CD4-positive, CD25-positive, alpha-beta regulatory T cell (primary cell): Measurements from ENCODE around the gene LYRM4. TPM values are rescaled to one million over a fixed set of nuclear protein-coding genes. Genes with fewer than 3 reads are reported as not detected.

Experiments used
- ATAC-seq, 2 donors: fragments of 150-1000 bp; cut with Tn5 transposase; one replicate each; pipeline ENCODE4 v1.10.0; 2021; ENCODE audit warnings: low read depth in 2 of 2, moderate number of reproducible peaks in 2 of 2, moderate library complexity in 1 of 2
- DNase-seq, 3 donors: peaks; one replicate each; pipeline versions ENCODE4 v3.0.0 to v3.0.0-alpha.2; 2012 to 2022; ENCODE audit warnings: mixed read lengths in 1 of 3
- H3K27ac ChIP-seq: one replicate; pipeline ENCODE4 v1.7.0; 2013; ENCODE audit warnings: mild to moderate bottlenecking, low read length; ENCODE audit not compliant: insufficient read depth, poor library complexity, severe bottlenecking
- H3K27me3 ChIP-seq: one replicate; pipeline ENCODE4 v1.7.0; 2013; ENCODE audit warnings: low read length; ENCODE audit not compliant: control insufficient read depth, insufficient read depth
- H3K36me3 ChIP-seq: one replicate; pipeline ENCODE4 v1.7.0; 2013; ENCODE audit warnings: mild to moderate bottlenecking, low read length, moderate library complexity; ENCODE audit not compliant: control insufficient read depth, insufficient read depth
- H3K4me1 ChIP-seq: 2 replicates; pipeline ENCODE4 v1.7.0; 2013; ENCODE audit warnings: mild to moderate bottlenecking, low read length; ENCODE audit not compliant: insufficient read depth, control insufficient read depth, poor library complexity, severe bottlenecking
- H3K4me3 ChIP-seq: one replicate; pipeline ENCODE4 v1.7.0; 2013; ENCODE audit warnings: low read depth, mild to moderate bottlenecking, low read length, moderate library complexity
- H3K9me3 ChIP-seq, 2 experiments: 1 replicate in 1 of 2; 2 replicates in 1 of 2; pipeline ENCODE4 v1.7.0; 2013; ENCODE audit warnings: low read length in 2 of 2, mild to moderate bottlenecking in 1 of 2, moderate library complexity in 1 of 2; ENCODE audit not compliant: control insufficient read depth in 2 of 2
- H3K27ac Mint-ChIP-seq, 3 donors: one replicate each; pipeline ENCODE4 v1.8.0; 2020 to 2022; ENCODE audit warnings: mild to moderate bottlenecking in 3 of 3, mixed read lengths in 3 of 3, moderate library complexity in 2 of 3
- H3K27me3 Mint-ChIP-seq: one replicate; pipeline ENCODE4 v1.8.0; 2022; ENCODE audit warnings: mild to moderate bottlenecking, mixed read lengths
- H3K36me3 Mint-ChIP-seq: one replicate; pipeline ENCODE4 v1.8.0; 2020; ENCODE audit warnings: mixed read lengths
- H3K4me1 Mint-ChIP-seq, 4 donors: one replicate each; pipeline ENCODE4 v1.8.0; 2020 to 2022; ENCODE audit warnings: mixed read lengths in 4 of 4, mild to moderate bottlenecking in 1 of 4
- H3K4me3 Mint-ChIP-seq, 4 donors: one replicate each; pipeline ENCODE4 v1.8.0; 2020 to 2022; ENCODE audit warnings: mild to moderate bottlenecking in 4 of 4, mixed read lengths in 4 of 4, moderate library complexity in 3 of 4
- H3K9me3 Mint-ChIP-seq, 7 donors: one replicate each; pipeline ENCODE4 v1.8.0; 2020 to 2022; ENCODE audit warnings: mixed read lengths in 7 of 7, mild to moderate bottlenecking in 3 of 7, moderate library complexity in 2 of 7
- polyA plus RNA-seq, 4 donors: library from polyadenylated mRNA; unstranded; fragments of 300-500 nt; fragmentation: Illumina TruSeq; gene quantifications; one replicate each; pipeline ENCODE4 v1.2.3, GENCODE V29; 2021
- total RNA-seq: library from RNA; stranded (reverse); gene quantifications from one replicate; pipeline ENCODE4 v1.2.3, GENCODE V29; 2022

LYRM4 gene
- total and polyA plus RNA-seq, 5 donors from 2014 or later: 14.9 to 38.8 (median 27.1) TPM

- H3K36me3 Mint-ChIP-seq: peaks cover 7% of the 10 kb centered on the region
- Histone ChIP-seq H3K4me1 (no peaks in the 10 kb centered on the region), H3K27ac (no peak overlapping the region), H3K27me3 (no peaks in the 10 kb centered on the region), H3K36me3 (no peaks in the 10 kb centered on the region), H3K4me3 (no peak overlapping the region), H3K9me3 (no peaks in the 10 kb centered on the region)
- no peak overlapping the region for H3K4me3 Mint-ChIP-seq
- H3K27ac Mint-ChIP-seq: no peak overlapping the region
- H3K27me3 Mint-ChIP-seq: no peaks in the 10 kb centered on the region
- ATAC-seq (no peak), DNase-seq (no peak)
- no peaks in the 10 kb centered on the region for H3K4me1 Mint-ChIP-seq
- H3K9me3 Mint-ChIP-seq: peaks cover 0 to 1% (median 0%) of the 10 kb centered on the region in 7 donors
These were observed 155.6 kb downstream of the LYRM4 start for GRCh38 chr6:5105146-5105545.

DNA sequence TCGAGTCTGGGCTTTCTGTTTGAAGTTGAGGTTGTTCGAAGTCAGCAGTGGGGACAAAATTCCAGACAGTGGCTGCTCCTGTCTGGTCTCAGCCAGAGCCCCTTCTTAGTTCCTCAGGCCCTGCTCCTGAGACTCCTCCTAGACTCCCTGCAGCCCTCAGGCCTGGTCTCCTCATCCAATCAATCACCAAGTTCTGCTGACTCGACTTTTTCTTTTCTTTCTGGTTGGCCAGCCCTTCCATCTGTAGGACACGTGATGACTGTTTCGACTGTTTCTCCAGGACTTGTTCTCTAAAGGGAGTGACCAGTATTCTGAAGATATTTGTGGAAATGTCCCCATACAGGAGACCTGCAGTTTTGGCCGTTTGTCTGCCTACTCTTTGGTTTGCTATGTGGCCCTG is 156.1 kb downstream of the LYRM4 start:
- Mint-ChIP-seq H3K4me1 (no peaks in the 10 kb centered on the region), H3K27me3 (no peaks in the 10 kb centered on the region), H3K4me3 (no peak overlapping the region), H3K27ac (no peak overlapping the region), H3K36me3 (peaks cover 4% of the 10 kb centered on the region), H3K9me3 (peaks cover 0 to 1% (median 0%) of the 10 kb centered on the region in 7 donors)
- H3K27ac ChIP-seq: no peak overlapping the region
- H3K27me3 ChIP-seq: no peaks in the 10 kb centered on the region
- DNase-seq: no peak
- H3K4me3 ChIP-seq: no peak overlapping the region
- H3K9me3 ChIP-seq: no peaks in the 10 kb centered on the region
- no peak for ATAC-seq
- H3K36me3 ChIP-seq: no peaks in the 10 kb centered on the region
- H3K4me1 ChIP-seq: no peaks in the 10 kb centered on the region

- Mint-ChIP-seq H3K27me3 (no peaks in the 10 kb centered on the region), H3K4me1 (no peaks in the 10 kb centered on the region), H3K9me3 (peaks cover 0 to 1% (median 0%) of the 10 kb centered on the region in 7 donors), H3K4me3 (no peak overlapping the region), H3K27ac (no peak overlapping the region), H3K36me3 (peaks cover 4% of the 10 kb centered on the region)
- H3K4me1 ChIP-seq: no peaks in the 10 kb centered on the region
- no peaks in the 10 kb centered on the region for H3K36me3 ChIP-seq
- no peaks in the 10 kb centered on the region for H3K9me3 ChIP-seq
- ATAC-seq (no peak), DNase-seq (no peak)
- H3K27me3 ChIP-seq: no peaks in the 10 kb centered on the region
- no peak overlapping the region for H3K27ac ChIP-seq
- no peak overlapping the region for H3K4me3 ChIP-seq
These were observed 157.5 kb downstream of the LYRM4 start for GRCh38 chr6:5103250-5103649.

DNA sequence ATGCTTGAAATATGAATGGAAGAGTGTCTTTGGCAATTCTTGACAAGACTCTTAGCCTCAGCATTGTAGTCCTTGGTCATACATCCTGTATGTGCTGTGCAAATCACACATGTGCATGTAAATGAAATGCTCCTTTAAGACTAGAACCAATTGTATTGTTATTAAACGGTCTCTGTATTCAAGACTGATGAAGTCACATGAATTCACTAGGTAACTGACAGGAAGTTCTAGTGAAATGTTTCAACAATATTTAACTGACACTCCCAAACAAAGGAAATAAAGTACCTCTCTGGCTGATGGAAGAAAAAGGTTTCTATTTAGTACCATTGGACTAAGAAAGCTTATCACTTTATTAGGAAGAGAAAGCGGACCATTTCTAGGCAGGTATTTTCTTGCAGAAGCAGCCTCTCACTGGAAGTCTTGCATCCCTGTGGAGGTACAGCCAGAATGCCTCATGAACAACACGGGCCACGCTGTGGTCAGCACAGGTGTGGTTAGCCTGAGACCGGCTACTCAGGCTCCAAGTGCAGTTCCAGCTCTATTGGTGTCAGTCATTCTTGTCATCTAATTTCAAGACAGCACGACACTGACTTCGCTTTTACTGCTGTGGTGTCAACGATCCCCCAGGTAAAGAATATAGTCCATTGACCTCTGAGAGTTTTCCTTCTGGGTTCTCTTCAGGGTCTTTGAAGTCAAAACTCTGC is 158.3 kb downstream of the LYRM4 start:
- DNase-seq (peak in 1 of 3 donors; percentile 50), ATAC-seq (no peak)
- Histone ChIP-seq H3K9me3 (no peaks in the 10 kb centered on the region), H3K4me1 (no peaks in the 10 kb centered on the region), H3K36me3 (no peaks in the 10 kb centered on the region), H3K27ac (no peak overlapping the region), H3K27me3 (no peaks in the 10 kb centered on the region), H3K4me3 (no peak overlapping the region)
- H3K27ac Mint-ChIP-seq: no peak overlapping the region
- H3K4me3 Mint-ChIP-seq: no peak overlapping the region
- peaks cover 0 to 1% (median 0%) of the 10 kb centered on the region in 7 donors for H3K9me3 Mint-ChIP-seq
- peaks cover 4% of the 10 kb centered on the region for H3K36me3 Mint-ChIP-seq
- H3K4me1 Mint-ChIP-seq: no peaks in the 10 kb centered on the region
- H3K27me3 Mint-ChIP-seq: no peaks in the 10 kb centered on the region

GRCh38 chr6:5100806-5101205 is 159.9 kb downstream of the LYRM4 start:
- Mint-ChIP-seq H3K27ac (no peak overlapping the region), H3K4me3 (no peak overlapping the region), H3K4me1 (no peaks in the 10 kb centered on the region), H3K27me3 (no peaks in the 10 kb centered on the region), H3K36me3 (peaks cover under 1% of the 10 kb centered on the region), H3K9me3 (peaks cover 0 to under 1% (median 0%) of the 10 kb centered on the region in 7 donors)
- no peak for ATAC-seq
- Histone ChIP-seq H3K27me3 (no peaks in the 10 kb centered on the region), H3K9me3 (no peaks in the 10 kb centered on the region), H3K4me1 (no peaks in the 10 kb centered on the region), H3K27ac (no peak overlapping the region), H3K4me3 (no peak overlapping the region), H3K36me3 (no peaks in the 10 kb centered on the region)
- no peak for DNase-seq

DNA sequence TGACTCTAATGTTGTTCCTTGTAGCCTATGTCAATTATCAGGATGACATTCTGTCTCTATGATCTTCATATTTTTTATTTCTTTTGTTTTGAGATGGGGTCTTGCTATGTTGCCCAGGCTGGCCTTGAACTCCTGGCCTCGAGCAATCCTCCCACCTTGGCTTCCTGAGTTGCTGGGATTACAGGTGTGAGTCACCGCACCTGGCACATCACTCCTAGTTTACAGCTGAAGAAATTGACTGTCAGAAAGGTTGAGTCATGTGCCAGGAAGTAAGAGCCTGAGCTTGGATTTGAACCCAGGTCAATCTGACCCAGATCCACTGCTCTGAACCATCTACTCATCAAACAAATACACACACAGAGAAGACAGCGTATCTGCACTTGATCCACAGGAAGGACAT is 161.2 kb downstream of the LYRM4 start:
- Histone ChIP-seq H3K27me3 (no peaks in the 10 kb centered on the region), H3K36me3 (no peaks in the 10 kb centered on the region), H3K4me3 (no peak overlapping the region), H3K4me1 (no peaks in the 10 kb centered on the region), H3K27ac (no peak overlapping the region), H3K9me3 (no peaks in the 10 kb centered on the region)
- DNase-seq (no peak), ATAC-seq (no peak)
- Mint-ChIP-seq H3K9me3 (peaks cover 0 to 1% (median 0%) of the 10 kb centered on the region in 7 donors), H3K4me3 (no peak overlapping the region), H3K27ac (no peak overlapping the region), H3K36me3 (no peaks in the 10 kb centered on the region), H3K27me3 (no peaks in the 10 kb centered on the region), H3K4me1 (no peaks in the 10 kb centered on the region)

GRCh38 chr6:5098501-5099270 is 162.1 kb downstream of the LYRM4 start:
- Histone ChIP-seq H3K36me3 (no peaks in the 10 kb centered on the region), H3K4me1 (no peaks in the 10 kb centered on the region), H3K27me3 (no peaks in the 10 kb centered on the region), H3K27ac (no peak overlapping the region), H3K9me3 (no peaks in the 10 kb centered on the region), H3K4me3 (no peak overlapping the region)
- no peaks in the 10 kb centered on the region for H3K27me3 Mint-ChIP-seq
- H3K36me3 Mint-ChIP-seq: no peaks in the 10 kb centered on the region
- no peak overlapping the region for H3K4me3 Mint-ChIP-seq
- peaks cover 0 to 1% (median 0%) of the 10 kb centered on the region in 7 donors for H3K9me3 Mint-ChIP-seq
- H3K4me1 Mint-ChIP-seq: no peaks in the 10 kb centered on the region
- DNase-seq: no peak
- H3K27ac Mint-ChIP-seq: no peak overlapping the region
- ATAC-seq: no peak
